HG03439 (cell line): Measurements from ENCODE around the gene FAM168A.

Experiments
- ATAC-seq: cut with Tn5 transposase; IDR thresholded peaks from one replicate; pipeline ENCODE4 v1.9.1; 2021; ENCODE audit warnings: mild to moderate bottlenecking, moderate library complexity; ENCODE audit not compliant: unreplicated experiment

The FAM168A gene

GRCh38 chr11:73350908-73351636, 246.8 kb downstream of the FAM168A start:
- no peak for ATAC-seq
